Fibroblast of mammary gland (primary cell): ENCODE measurements around the gene ADPRH.
"Not testable (repeated sequence)": the region's sequence is repeated elsewhere in the genome, so short reads cannot be mapped to it uniquely, and the experiment has no call there.

Source experiments
- DNase-seq: peaks from one replicate; pipeline ENCODE4 v3.0.0-alpha.2; 2010; ENCODE audit warnings: low read depth
- H3K4me3 ChIP-seq: 2 replicates; pipeline ENCODE4 v1.5.1; 2011; ENCODE audit warnings: low read depth, mild to moderate bottlenecking, low read length, moderate library complexity; ENCODE audit not compliant: control insufficient read depth
- TF ChIP-seq, protein P1 (sequence below): conservative IDR thresholded peaks from 2 replicates; pipeline ENCODE4 v1.5.1; 2011; ENCODE audit warnings: low read depth, low read length, inconsistent platforms; ENCODE audit not compliant: control insufficient read depth, insufficient read depth

Gene ADPRH

DNA sequence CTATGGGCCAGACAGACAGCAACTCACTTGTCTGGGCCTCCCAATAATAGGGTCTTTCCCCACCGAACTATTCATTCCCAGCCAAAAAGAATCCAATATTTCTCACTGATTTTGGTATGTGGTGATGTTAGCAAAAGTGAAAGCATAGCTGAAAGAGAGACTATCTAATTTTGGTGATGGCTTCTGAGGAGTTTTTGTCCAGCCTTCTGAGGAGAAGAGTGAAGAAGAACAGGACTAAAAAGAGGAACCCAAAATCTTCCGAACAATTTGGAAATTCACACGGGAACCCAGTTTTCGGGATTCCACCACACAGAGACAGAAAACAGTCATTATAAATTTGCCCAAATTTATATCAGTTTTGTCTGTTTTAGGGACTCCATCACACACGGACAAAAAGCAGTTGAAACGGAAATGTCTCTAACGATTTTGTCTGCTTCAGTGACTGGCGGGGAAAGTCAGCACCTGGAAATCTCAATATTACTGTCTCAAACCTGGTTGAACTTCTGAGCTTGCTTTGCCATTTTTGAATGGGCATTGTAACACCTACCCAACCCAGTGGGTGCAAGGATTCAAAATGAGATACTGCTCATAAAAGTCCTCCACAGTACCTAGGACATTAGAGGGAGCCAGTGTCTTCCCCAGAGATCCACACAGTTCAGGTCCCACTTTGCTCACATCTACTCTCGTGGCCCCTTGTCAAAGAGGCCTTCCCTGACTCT lies 28.9 kb upstream of the ADPRH start:
- H3K4me3 ChIP-seq = no peak overlapping the region
- TF ChIP-seq, protein P1, sequence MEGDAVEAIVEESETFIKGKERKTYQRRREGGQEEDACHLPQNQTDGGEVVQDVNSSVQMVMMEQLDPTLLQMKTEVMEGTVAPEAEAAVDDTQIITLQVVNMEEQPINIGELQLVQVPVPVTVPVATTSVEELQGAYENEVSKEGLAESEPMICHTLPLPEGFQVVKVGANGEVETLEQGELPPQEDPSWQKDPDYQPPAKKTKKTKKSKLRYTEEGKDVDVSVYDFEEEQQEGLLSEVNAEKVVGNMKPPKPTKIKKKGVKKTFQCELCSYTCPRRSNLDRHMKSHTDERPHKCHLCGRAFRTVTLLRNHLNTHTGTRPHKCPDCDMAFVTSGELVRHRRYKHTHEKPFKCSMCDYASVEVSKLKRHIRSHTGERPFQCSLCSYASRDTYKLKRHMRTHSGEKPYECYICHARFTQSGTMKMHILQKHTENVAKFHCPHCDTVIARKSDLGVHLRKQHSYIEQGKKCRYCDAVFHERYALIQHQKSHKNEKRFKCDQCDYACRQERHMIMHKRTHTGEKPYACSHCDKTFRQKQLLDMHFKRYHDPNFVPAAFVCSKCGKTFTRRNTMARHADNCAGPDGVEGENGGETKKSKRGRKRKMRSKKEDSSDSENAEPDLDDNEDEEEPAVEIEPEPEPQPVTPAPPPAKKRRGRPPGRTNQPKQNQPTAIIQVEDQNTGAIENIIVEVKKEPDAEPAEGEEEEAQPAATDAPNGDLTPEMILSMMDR = no peak
- DNase-seq = no peak

DNA sequence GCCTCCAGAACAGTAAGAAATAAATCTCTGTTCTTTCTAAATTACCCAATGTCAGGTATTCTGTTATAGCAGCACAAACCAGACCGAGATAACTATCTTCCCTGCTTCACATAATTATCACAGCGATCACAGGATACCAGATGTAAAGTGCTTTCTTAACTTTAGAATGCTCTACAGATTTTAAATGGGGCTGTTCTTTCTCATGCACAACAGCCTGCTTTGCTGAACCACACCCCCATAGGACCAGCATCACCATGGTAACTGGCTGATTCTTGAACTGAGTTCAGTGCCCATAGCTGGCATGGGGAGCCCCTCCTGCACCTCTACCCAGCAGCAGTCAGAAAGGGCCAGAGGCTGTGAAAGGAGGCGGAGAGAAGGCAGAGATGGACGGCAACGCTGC lies 27.7 kb upstream of the ADPRH start:
- H3K4me3 ChIP-seq = no peak overlapping the region
- no peak for DNase-seq
- TF ChIP-seq, protein P1 = no peak

DNA sequence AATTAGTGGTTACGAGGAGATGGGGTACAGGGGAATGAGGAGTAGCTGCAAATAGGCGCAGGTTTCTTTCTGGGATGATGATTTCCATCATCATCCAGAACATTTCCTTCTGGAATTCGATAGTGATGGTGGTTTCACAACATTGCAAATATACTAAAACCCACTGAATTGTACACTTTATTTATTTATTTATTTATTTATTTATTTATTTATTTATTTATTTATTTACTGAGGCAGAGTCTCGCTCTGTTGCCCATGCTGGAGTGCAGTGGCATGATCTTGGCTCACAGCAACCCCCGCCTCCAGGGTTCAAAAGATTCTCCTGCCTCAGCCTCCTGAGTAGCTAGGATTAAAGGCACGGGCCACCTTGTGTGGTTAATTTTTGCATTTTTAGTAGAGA lies 26.4 kb upstream of the ADPRH start:
- H3K4me3 ChIP-seq, DNase-seq: not testable (repeated sequence)

DNA sequence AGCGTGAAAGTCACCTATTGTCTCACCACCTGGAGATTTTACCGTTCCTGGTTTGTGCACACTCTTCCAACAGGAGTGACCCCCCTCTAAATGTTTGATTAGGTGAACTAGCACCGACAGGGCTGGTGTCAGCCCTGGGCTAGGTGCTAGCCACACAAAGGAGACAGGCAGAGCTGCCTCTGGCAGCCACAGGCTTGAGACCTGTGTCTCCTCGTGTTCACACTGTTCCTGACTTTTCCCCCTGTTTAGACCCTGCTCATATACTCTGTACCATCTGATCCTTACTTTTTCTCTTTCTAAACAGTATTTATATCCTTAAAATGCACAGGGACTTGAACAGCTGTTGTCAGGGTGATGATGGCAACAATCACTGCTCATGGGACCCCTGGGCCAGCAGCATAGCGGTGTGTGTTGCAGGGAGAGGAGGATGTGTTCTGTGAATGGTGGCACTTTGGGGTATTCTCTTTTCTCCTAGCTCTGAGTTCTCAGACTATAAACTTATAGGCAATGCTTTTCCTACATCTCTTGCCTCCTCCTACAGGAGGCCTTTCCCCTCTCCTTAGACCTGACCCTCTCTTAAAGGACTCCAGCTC lies 25.4 kb upstream of the ADPRH start:
- no peak overlapping the region for H3K4me3 ChIP-seq
- no peak for DNase-seq
- TF ChIP-seq, protein P1 = no peak

DNA sequence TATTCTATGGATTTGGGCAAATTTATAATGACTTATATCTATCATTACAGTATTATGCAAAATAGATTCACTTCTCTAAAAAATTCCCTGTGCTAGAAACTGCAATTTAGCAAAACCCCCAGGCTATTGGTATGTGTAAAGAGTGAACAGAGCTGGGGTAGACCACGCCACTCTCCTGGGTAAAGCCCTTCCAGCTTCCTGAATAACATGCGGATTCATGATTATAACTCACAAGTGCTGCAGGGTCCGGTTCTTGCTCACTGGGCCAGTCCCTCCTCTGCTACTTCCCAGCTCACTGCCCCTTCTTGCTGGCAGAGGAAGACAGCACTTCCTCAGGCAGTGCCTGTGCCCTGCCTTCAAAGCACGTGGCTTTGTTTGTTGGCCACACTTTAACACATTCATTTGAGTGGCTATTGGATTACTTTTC lies 24.0 kb upstream of the ADPRH start:
- no peak for DNase-seq
- H3K4me3 ChIP-seq = no peak overlapping the region
- TF ChIP-seq, protein P1 = no peak

DNA sequence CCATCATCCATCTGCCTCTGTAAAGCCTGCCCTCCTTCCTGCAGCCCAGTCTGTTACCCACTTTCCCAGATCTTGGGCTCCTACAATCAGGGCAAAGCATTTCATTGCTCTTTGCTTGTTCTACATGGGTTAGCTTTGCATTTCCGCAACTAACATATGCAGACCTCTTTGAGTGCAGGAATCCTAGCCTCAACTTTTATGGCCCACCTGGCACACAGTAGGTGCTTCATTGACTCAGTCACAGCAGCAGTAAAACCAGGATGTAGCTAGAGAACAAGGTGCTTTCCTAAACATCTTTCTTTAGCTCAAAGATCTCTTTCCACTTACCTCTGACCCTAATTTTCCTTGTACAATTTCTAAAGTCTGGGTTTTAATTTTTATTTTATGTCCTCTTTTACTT lies 23.4 kb upstream of the ADPRH start:
- no peak for DNase-seq
- TF ChIP-seq, protein P1 = no peak
- no peak overlapping the region for H3K4me3 ChIP-seq

DNA sequence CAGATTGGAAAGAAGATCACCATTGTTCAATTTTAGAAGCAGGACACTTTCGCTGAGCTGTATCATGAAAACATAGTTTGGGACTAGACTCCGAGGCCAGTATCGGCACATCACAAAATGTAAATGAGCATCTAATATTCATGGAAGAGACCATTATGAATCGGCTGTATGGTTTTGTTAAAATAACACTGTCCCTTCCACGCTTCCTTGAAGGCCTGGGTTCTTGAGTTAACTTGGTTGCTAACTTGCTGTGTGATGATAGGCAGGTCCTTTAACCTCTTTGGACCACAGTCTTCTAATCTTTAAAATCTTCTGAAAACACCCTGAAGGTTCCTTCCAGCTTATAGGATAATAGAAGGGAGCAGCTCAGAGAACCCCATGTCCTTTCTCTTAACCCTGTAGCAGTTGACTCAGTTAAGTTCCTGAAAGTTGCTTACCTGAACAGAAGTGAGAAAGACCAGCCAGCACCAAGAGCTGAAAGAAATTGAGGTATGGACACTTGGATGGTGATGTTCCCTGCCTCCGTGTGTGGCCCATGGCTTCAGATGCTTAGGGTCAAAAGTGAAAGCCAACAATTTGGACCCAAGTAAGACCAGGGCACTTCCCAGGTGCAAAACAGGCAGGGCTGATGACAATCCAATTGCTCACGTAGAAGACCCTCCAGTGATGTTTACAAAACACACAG lies 22.0 kb upstream of the ADPRH start:
- TF ChIP-seq, protein P1 = no peak
- DNase-seq = no peak
- no peak overlapping the region for H3K4me3 ChIP-seq
